Right renal cortex interstitium (tissue), 3 donors: Measurements from ENCODE around the gene STARD5. TPM values are rescaled to one million over a fixed set of nuclear protein-coding genes. Genes with fewer than 3 reads are reported as not detected.

ENCODE experiments used
- DNase-seq, 3 donors: peaks; one replicate each; pipeline ENCODE4 v3.0.0-alpha.2; 2013; ENCODE audit warnings: low read depth in 3 of 3, low spot score in 2 of 3
- polyA plus RNA-seq, 3 donors: library from polyadenylated mRNA; unstranded; fragments of 120-200 nt; gene quantifications; one replicate each; pipeline ENCODE4 v1.2.1, GENCODE V29; 2013; ENCODE audit not compliant: insufficient read length in 3 of 3

The STARD5 gene
- polyA plus RNA-seq, 3 donors = 3.0 to 5.1 (median 4.8) TPM

GRCh38 chr15:81261172-81261811, 62.6 kb downstream of the STARD5 start:
- no peak for DNase-seq

GRCh38 chr15:81259760-81260298, 64.1 kb downstream of the STARD5 start:
- no peak for DNase-seq

Other genes starting within 250 kb of the STARD5 start
- under 1 TPM; 0.19 to 0.37 (median 0.21) TPM for gene CFAP161, start 189.9 kb downstream of the STARD5 start, polyA plus RNA-seq
- 1 to 10 TPM; 4.9 to 6.2 (median 6.1) TPM for gene IL16, start 127.3 kb downstream of the STARD5 start, polyA plus RNA-seq
- gene TMC3, start 50.1 kb upstream of the STARD5 start, polyA plus RNA-seq = under 1 TPM; 0.10 to 0.21 (median 0.12) TPM